ENCODE data around the gene HNF4A. TPM values are rescaled to one million over a fixed set of nuclear protein-coding genes. Genes with fewer than 3 reads are reported as not detected.

Gene HNF4A
- polyA plus RNA-seq, 1 donor from 2014 or later, result not detected

DNA sequence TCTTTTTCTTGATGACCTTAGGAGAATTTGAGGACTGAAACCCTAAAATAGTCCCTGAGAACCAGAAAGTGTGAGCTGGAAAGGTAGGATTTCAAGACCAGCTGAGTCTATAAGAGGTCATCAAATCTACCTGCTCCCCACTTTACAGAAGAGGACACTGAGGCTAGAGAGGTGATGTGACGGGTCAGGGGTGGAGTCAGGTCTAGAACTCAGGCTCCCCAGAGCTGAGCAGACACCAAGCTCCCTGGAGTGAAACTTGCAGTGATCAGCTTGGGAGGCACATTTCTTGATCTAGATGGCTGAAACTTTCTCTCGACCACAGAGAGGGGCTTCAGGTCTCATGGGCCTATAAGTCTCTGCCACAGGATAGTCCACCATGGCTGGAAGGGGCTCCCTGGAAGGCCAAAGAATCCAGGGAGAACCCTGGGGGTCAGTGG, 55.1 kb downstream of the HNF4A start:
- no peak overlapping the region for H3K27ac ChIP-seq (ENCODE audit: low read length)

DNA sequence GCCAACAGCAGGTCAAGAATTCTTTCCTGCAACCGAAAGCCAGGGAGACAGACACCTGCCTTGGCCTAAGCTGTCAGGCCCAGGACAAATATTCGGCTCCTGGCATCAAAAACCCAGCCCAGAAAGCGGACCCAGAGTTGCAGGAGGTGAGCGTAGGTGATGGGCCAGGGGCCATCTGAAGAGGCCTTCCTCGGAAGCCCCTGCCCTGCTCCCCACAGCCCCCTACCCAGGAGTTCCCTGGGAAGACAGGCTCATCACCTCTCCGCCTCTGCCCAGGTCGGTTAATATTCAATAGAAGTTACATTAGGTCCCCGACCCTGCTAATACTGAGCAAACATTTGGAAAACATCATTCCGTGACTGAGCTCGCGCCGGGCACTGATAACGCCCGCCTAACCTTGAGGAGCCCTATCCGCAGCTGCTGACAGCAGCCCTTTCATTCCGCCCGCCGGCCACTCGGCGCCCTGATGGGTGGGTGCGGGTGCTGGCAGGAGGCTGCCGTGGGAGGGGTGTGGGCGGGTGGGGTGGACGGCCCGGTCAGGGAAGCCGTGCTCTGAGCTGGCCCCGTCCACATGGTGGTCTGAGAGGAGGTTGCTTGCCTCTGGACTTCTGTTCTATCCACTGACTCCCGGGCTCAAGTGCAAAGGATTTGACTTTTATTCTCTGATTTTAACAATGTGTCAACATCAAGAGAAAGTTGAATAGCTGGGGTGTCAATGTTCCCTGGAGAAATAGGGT, 55.7 kb downstream of the HNF4A start:
- Histone ChIP-seq H2AFZ (ENCODE audit: low read depth, low read length) (no peak overlapping the region), H3K9ac (ENCODE audit: low read length) (no peak overlapping the region), H3K36me3 (ENCODE audit: insufficient read depth, low read length) (no peaks in the 10 kb centered on the region), H3K9me3 (ENCODE audit: low read length) (no peaks in the 10 kb centered on the region), H3K9me2 (ENCODE audit: insufficient read depth, low read length) (no peaks in the 10 kb centered on the region), H3F3A (ENCODE audit: insufficient read depth, low read length, poor library complexity, severe bottlenecking) (no peaks in the 10 kb centered on the region), H3K4me3 (ENCODE audit: low read length) (no peak overlapping the region), H3K27ac (ENCODE audit: low read length) (no peak overlapping the region), H4K20me1 (ENCODE audit: insufficient read depth) (no peaks in the 10 kb centered on the region), H3K27me3 (ENCODE audit: insufficient read depth, low read depth, low read length) (no peaks in the 10 kb centered on the region), H3K79me2 (replicated peaks; ENCODE audit: insufficient read depth, low read length) (no peaks in the 10 kb centered on the region), H3K4me2 (ENCODE audit: low read length) (no peak overlapping the region)
- TF ChIP-seq, protein P1, sequence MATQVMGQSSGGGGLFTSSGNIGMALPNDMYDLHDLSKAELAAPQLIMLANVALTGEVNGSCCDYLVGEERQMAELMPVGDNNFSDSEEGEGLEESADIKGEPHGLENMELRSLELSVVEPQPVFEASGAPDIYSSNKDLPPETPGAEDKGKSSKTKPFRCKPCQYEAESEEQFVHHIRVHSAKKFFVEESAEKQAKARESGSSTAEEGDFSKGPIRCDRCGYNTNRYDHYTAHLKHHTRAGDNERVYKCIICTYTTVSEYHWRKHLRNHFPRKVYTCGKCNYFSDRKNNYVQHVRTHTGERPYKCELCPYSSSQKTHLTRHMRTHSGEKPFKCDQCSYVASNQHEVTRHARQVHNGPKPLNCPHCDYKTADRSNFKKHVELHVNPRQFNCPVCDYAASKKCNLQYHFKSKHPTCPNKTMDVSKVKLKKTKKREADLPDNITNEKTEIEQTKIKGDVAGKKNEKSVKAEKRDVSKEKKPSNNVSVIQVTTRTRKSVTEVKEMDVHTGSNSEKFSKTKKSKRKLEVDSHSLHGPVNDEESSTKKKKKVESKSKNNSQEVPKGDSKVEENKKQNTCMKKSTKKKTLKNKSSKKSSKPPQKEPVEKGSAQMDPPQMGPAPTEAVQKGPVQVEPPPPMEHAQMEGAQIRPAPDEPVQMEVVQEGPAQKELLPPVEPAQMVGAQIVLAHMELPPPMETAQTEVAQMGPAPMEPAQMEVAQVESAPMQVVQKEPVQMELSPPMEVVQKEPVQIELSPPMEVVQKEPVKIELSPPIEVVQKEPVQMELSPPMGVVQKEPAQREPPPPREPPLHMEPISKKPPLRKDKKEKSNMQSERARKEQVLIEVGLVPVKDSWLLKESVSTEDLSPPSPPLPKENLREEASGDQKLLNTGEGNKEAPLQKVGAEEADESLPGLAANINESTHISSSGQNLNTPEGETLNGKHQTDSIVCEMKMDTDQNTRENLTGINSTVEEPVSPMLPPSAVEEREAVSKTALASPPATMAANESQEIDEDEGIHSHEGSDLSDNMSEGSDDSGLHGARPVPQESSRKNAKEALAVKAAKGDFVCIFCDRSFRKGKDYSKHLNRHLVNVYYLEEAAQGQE (IDR thresholded peaks at IDR 0.05; ENCODE audit: borderline replicate concordance), result no peak
- TF ChIP-seq SMC3 (conservative IDR thresholded peaks at IDR 0.05; ENCODE audit: poor library complexity) (no peak), TAF1 (IDR thresholded peaks at IDR 0.05; ENCODE audit: low read depth) (no peak), MXI1 (conservative IDR thresholded peaks at IDR 0.05; ENCODE audit: poor library complexity, severe bottlenecking) (no peak), POLR2AphosphoS5 (IDR thresholded peaks at IDR 0.05) (no peak), RAD21 (conservative IDR thresholded peaks at IDR 0.05) (no peak), EP300 (conservative IDR thresholded peaks at IDR 0.05; ENCODE audit: poor library complexity, severe bottlenecking) (no peak), EZH2 (IDR thresholded peaks at IDR 0.05; ENCODE audit: borderline replicate concordance, insufficient read depth, low read length, poor library complexity, severe bottlenecking) (no peak)
- TF ChIP-seq, protein P2, sequence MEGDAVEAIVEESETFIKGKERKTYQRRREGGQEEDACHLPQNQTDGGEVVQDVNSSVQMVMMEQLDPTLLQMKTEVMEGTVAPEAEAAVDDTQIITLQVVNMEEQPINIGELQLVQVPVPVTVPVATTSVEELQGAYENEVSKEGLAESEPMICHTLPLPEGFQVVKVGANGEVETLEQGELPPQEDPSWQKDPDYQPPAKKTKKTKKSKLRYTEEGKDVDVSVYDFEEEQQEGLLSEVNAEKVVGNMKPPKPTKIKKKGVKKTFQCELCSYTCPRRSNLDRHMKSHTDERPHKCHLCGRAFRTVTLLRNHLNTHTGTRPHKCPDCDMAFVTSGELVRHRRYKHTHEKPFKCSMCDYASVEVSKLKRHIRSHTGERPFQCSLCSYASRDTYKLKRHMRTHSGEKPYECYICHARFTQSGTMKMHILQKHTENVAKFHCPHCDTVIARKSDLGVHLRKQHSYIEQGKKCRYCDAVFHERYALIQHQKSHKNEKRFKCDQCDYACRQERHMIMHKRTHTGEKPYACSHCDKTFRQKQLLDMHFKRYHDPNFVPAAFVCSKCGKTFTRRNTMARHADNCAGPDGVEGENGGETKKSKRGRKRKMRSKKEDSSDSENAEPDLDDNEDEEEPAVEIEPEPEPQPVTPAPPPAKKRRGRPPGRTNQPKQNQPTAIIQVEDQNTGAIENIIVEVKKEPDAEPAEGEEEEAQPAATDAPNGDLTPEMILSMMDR (IDR thresholded peaks at IDR 0.05; ENCODE audit: poor library complexity, severe bottlenecking), result no peak

More for the DNA sequence above, 55.1 kb downstream of the HNF4A start:
- H4K20me1 ChIP-seq (ENCODE audit: insufficient read depth), result no peaks in the 10 kb centered on the region
- H3K9ac ChIP-seq (ENCODE audit: low read length), result no peak overlapping the region
- no peaks in the 10 kb centered on the region for H3K36me3 ChIP-seq (ENCODE audit: insufficient read depth, low read length)
- H2AFZ ChIP-seq (ENCODE audit: low read depth, low read length), result no peak overlapping the region
- no peak for TF ChIP-seq POLR2AphosphoS5 (IDR thresholded peaks at IDR 0.05)
- TF ChIP-seq SMC3 (conservative IDR thresholded peaks at IDR 0.05; ENCODE audit: poor library complexity), result no peak
- TF ChIP-seq, protein P1 (IDR thresholded peaks at IDR 0.05; ENCODE audit: borderline replicate concordance), result no peak
- no peak for TF ChIP-seq EZH2 (IDR thresholded peaks at IDR 0.05; ENCODE audit: borderline replicate concordance, insufficient read depth, low read length, poor library complexity, severe bottlenecking)
- no peak for TF ChIP-seq RAD21 (conservative IDR thresholded peaks at IDR 0.05)
- TF ChIP-seq TAF1 (IDR thresholded peaks at IDR 0.05; ENCODE audit: low read depth), result no peak
- no peak for TF ChIP-seq MXI1 (conservative IDR thresholded peaks at IDR 0.05; ENCODE audit: poor library complexity, severe bottlenecking)
- TF ChIP-seq, protein P2 (IDR thresholded peaks at IDR 0.05; ENCODE audit: poor library complexity, severe bottlenecking), result no peak
- no peaks in the 10 kb centered on the region for H3K79me2 ChIP-seq (replicated peaks; ENCODE audit: insufficient read depth, low read length)
- no peak overlapping the region for H3K4me2 ChIP-seq (ENCODE audit: low read length)
- H3K4me3 ChIP-seq (ENCODE audit: low read length), result no peak overlapping the region
- H3F3A ChIP-seq (ENCODE audit: insufficient read depth, low read length, poor library complexity, severe bottlenecking), result no peaks in the 10 kb centered on the region
- H3K9me3 ChIP-seq (ENCODE audit: low read length), result no peaks in the 10 kb centered on the region
- no peaks in the 10 kb centered on the region for H3K27me3 ChIP-seq (ENCODE audit: insufficient read depth, low read depth, low read length)
- H3K9me2 ChIP-seq (ENCODE audit: insufficient read depth, low read length), result no peaks in the 10 kb centered on the region
